CD4-positive, alpha-beta T cell treated with Interleukin-6 for 4 hours (primary cell): ENCODE data around the gene GIGYF2.
A peak's percentile ranks its signal among the peaks of the same experiment; 100 is the strongest.

Source experiments
- DNase-seq: peaks from one replicate; pipeline ENCODE4 v3.0.0-alpha.2; 2020; ENCODE audit warnings: mixed read lengths

The GIGYF2 gene

DNA sequence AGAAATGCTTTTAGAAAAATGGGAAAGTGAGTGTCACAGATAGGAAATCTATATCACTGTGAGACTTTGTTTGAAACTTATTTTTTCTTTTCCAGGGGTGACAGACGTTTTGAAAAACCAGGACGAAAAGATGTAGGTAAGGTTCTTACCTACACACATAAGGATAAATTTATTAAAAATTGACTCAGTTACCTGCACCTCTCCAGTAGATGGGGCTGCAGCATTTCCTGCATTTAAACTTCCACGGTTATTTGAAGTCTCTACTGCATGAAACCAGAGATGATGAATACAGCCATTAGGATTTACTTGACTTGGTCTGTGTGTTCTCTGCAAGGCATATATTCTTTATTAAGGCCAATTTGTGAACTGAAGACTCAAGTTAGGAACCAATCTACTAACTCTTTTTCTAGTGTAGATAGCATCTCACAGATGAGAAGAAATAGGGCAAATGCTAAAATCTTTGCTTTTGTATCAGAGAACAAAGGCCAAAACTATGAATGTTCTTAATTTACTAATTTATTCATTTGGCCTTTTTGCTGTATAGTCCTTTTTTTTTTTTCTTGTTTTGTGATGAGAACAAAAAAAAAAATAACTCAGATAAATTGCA is 64.3 kb downstream of the GIGYF2 start:
- DNase-seq = peak; percentile 41

DNA sequence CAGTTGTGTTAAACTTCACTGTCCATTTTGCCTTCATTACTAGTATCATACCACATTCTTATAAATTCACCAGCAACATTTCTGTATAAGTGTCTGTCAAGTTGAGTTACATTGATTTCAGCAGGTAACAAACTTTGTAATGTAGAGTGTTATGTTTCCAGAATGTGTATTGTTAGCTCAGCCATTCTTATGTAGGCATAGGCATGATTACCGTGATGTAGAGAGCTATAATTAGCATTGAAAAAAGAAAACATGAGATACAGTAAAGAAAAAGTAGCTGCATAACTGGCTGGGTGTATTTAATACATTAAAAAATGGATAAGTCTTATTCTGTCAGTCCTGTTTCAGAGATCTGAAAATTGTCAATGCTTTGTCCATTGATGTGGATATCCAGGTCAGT is 70.7 kb downstream of the GIGYF2 start:
- no peak for DNase-seq

DNA sequence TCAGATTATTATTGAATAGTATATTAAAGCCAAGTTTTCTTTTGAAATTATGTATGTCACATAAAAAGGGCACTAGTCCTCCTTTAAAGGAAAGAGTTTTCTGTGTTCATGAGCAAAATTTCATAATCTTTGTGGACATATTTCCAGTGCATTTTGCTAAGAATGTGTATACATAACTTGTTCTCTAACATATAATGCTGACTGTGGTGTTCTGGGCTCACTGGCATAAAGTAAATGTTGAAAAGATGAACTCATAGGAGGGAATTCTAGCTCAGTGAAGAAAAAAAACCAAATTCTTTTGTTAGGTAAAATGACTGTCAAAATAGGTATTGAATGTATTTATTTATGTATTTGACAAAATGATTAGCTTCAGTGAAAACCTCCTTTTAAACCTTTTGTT is 73.1 kb downstream of the GIGYF2 start:
- DNase-seq = no peak

DNA sequence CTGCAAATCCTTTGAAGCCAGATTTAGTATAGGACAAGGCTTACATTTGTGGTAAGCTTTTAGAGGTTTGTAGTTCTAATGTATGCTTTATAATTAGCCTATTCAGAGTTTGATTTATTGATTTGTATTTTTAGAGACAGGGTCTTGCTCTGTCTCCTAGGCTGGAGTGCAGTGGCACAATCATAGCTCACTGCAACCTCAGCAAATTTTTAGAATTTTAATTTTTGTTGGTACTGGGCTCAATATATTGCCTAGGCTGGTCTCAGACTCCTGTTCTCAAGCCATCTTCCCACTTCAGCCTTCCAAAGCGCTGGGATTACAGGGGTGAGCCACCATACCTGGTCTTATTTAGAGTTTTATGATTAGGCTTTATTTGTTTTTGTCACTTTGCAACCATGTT is 74.7 kb downstream of the GIGYF2 start:
- DNase-seq = no peak

DNA sequence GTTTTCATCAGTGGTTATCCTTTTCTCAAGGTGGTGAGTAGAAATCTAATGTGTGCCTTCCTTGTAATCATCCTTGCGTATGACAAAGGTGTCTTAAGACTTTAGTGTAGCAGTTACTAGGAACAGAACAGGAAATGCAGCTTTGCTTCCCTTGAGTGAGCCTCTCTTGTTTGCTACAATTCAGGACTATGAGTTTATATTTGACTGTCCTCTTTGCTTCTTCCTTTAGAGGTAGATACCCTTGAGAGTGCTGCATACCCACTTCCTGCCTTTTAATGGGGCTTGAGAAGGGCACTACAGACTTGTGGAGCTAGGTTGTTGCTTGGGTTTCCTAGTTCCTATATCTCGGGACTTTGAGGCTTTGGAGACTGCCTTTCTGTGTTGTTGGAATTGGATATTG is 75.4 kb downstream of the GIGYF2 start:
- DNase-seq = no peak

DNA sequence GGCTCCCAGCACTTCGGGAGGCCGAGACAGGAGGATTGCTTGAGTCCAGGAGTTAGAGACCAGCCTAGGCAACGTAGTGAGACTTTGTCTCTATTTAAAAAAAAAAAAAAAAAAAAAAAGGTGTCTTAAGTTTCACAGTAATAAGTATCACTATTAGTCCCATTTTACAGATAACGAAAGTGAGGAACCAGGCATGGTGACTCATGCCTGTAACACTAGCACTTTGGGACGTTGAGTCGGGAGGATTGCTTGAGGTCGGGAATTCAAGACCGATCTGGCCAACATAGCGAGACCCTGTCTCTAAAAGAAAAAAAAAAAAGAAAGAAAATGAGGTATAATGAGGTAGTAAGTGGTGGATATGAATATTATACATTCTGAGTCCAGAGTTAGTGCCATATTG is 76.7 kb downstream of the GIGYF2 start:
- no peak for DNase-seq

DNA sequence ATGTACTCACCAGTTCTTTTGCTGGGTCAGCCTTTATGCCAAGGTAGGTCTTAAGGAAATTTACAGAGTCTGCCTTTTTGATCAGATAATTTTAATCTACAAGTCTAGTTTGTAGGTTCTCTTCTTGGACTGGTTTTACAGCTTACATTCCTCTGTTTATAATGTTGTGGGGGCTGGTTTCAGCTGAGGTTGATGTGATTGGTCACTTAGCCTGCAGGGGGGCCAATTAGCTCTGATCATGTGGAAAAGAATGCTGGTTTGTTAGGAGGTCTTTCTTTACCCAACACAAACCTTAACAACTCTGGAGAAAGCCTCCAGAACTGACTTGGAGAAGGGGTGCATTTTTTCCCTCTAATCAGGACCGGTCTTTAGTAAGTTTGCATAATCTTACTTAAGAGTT is 79.3 kb downstream of the GIGYF2 start, which contains the start of gene KCNJ13:
TSS of gene KCNJ13 (minus strand) at position 131 of the 400 bp plus-strand sequence. CDS start 5,203 bp downstream, outside the sequence.
- DNase-seq = no peak

DNA sequence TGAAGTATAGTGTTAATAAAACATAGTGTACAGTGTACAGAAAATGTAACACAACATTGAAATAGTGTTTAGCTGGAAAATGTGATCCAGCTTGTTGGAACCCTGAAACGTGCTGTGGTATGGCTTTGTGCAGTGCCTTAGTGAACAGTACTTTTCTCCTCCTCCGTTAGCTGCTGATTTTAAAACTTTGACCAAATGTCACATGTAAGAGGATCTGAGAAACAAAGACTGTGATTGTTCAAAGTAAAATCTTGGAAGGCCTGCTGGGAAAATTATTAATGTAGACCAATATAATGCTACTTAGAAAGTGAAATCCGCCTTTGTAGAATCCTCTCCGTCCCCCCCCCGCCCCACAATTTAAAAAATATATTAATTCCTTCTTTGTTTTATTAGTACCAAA is 80.1 kb downstream of the GIGYF2 start:
- DNase-seq = no peak

DNA sequence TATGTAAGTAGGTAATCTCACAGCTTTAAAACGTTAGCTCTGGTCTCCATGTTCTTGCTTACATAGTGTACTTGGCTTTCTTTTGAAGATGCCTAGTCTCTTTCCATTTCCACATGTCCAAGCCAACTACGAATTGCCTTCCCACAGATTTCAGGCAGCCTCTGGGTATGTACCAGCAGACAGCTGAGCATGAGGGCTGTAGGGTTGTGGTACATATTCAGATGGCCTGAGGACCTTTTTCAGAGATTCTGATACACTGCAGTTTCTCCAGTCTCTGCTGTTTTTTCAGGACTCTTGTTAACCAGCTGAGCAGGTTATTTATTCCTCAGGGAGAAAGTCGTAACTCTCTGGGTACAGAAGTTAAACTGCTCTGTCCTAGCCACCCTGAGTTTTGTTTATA is 82.3 kb downstream of the GIGYF2 start:
- no peak for DNase-seq

DNA sequence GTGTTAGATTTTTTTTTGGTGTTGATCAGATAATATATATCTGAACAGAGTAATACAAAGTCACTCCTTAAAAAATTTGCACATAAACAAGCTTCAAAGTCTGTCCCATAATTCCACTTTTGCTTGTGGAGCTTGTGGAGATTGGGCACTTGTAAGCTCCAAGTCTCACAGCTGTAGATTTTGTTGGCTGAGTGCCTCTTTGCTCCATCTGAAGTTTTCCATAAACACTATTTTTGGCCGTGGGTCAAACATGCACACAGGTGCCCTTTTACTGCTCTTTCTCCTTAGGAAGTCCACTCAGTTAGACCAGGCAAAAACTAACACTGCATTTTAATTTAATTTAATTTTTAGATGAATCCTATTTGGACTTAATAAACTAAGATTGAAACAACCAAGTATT is 82.8 kb downstream of the GIGYF2 start:
- no peak for DNase-seq

DNA sequence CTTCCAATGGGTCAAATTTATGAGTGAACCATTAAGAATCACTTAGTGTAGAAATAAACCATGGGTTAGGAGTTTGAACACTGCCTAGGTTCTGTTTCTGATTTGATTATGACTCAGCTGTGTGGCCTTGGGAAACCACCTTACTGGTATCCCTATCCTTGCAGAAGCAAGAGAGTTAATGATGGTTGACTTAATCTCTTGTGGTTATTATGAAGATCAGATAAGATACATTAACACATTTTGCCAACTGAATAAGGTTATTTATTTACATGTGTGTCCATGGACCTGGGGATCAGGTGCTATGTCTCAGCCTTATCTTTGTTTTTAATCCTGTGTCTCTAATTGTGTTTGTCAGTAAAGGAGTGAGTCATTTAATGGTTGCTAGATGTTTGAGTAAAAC is 84.6 kb downstream of the GIGYF2 start:
- peak; percentile 9 for DNase-seq

DNA sequence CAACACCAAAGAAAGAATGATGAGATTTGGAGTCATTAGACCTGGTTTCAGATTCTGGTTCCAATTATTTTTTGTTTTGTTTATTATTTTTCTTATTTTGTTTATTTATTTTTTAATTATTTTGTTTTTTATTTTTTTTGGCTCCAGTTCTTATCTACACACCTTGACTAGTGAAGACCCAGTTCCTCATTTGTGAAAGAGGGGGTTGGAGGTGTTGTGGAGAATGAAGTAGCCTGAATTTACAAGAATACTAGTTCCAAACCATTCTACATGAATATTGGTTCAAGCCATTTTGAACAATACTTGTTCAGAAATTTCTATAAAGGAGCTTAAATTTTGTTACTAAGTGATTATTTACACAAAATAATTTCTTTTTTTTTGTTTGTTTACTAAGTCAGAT is 86.1 kb downstream of the GIGYF2 start:
- no peak for DNase-seq

DNA sequence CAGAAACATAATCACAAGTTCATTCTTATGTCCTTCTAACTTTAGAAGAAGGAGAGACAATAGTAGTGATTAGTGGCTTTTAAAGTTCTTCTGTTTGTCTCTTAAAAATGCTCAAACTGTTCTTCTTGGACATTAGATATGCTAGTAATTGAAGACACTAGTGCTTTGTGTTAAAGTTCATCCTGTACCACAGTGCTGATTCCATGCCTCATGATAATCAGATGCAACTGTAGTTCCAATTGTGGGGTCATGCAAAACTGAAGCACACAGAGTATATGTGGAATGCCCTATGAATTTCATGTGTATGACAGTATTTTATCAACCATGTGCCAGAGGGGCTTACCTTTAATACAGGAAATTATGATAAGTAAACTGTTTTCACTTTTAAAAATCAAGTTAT is 90.7 kb downstream of the GIGYF2 start:
- no peak for DNase-seq

DNA sequence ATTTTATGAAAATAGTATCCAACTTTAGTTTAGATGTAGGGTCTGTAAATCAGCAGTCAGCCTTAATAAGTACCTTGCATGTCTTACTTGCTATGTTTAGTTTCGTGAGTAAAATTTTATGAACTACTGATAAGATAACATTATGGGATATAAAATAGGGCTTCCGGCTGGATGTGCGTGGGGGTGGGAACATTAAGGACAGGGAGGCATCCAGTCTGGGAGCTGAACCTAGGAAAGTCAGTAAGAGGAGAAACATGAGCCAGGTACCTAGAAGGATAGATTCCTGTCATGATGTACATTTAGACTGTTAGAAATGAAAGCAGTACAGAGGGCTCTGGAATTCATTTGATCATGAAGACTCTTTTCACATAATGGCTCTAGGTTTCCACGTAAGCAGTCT is 92.0 kb downstream of the GIGYF2 start:
- DNase-seq = no peak

DNA sequence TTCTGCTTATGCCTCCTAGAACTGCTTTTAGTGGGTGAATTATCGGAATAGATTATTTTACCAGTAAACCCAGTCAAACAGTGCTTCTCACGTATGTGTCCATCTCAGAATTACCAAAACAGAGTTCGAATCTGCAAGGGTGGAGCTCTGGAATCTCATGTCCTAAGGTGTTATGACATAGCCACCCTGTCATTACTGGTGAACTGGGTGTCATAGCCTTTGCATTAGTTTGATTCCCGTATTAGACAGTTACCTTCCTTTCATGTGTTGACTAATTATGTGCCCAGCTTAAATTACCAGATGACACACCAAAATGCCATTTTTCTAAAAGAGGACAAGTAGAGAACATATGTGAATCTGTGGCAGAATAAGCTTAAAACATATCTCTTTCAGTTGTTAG is 94.4 kb downstream of the GIGYF2 start:
- DNase-seq = no peak

DNA sequence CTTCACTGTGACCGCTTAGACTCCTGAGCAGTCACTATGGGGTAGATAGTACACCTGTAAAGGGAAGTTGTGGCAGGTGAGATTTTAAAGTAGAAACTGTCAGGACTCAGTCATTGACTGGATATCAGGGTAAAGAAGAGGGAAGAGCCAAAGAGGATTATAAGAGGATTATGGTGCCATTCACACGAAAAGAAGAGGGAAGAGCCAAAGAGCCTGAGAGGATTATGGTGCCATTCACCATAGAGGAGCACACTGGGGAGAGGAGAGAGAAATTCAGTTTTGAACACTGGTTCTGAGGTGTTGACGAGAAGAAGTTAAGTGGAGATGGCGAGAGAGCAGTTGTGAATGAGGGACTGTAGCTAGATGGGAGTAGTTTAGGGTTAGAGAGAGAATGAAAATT is 96.1 kb downstream of the GIGYF2 start:
- DNase-seq = no peak

DNA sequence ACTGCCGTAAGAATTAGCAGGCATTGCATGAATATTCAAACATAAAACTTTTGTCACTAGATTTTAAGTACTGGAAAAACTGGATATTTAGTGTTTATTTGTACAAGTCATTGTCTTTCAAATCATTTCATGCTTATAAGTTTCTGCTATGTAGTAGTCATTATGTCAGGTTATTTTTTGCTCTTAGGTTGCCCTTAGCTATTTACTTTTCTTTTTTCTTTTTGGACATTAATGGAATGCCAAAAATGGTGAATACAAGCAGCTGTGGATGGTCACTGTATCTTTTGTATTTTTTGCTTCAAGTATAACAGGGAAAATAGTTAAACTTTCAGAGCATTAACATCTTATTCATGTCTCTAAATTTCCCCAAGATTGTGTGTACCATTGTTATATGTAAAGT is 97.8 kb downstream of the GIGYF2 start:
- no peak for DNase-seq

DNA sequence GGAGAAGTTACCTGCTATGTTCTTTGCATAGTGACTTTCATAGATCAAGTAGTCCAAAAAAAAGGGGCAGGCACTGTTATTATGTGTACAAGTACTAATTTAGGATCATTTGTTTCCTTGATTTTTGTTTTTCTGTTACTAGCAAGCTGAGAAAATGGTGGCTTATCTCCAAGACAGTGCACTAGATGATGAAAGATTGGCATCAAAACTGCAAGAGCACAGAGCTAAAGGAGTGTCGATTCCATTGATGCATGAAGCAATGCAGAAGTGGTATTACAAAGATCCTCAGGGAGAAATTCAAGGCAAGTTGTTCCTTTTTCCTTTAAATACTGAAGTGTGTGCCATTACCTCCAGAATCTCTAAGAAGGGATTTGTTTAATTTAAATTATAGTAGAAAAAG is 98.8 kb downstream of the GIGYF2 start:
- DNase-seq = no peak

DNA sequence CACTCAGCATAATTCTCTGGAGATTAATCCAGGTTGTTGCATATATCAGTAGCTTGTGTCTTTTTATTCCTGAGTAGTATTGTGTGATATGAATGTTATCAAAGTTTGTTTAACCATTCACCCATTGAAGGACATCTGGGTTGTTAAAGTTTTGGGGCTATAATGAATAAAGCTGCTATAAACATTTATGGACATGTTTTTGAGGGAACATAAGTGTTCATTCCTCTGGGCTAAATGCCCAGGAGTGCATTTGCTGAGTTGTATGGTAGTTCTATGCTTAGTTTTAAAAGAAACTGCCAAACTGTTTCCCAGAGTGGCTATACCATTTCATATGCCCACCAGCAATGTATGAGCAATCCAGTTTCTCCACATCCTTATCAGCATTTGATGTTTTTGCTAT is 101.1 kb downstream of the GIGYF2 start:
- DNase-seq = no peak

DNA sequence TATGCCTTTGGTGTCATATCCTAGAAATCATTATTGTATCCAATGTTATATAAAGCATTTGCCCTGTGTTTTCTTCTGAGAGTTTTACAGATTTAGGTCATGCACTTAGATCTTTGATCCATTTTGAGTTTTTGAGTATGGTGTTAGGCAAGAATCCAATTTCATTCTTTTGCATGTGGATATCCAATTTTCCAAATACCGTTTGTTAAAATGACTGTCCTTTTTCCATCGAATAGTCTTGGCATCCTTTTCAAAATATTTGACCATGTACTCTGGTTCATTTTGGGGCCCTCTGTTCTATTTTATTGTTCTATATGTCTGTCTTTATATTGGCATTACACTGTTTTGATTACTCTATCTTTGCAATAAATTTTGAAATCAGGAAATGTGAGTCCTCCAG is 103.0 kb downstream of the GIGYF2 start:
- no peak for DNase-seq

DNA sequence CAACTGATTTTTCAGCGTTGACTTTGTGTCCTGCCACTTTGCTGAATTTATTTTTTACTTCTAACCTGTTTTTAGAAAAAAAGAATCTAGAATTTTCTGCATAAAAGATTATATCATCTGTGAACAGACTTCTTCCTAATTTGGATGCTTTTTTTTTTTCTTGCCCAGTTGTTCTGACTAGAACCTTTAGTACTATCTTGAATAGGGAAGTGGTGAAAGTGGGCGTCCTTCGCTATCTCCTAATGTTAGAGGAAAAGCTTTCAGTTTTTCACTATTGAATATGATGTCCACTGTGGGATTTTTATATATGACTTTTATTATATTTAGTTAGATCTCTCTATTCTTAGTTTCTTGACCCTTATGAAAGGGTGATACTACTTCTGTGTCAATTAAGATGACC is 105.0 kb downstream of the GIGYF2 start:
- no peak for DNase-seq

DNA sequence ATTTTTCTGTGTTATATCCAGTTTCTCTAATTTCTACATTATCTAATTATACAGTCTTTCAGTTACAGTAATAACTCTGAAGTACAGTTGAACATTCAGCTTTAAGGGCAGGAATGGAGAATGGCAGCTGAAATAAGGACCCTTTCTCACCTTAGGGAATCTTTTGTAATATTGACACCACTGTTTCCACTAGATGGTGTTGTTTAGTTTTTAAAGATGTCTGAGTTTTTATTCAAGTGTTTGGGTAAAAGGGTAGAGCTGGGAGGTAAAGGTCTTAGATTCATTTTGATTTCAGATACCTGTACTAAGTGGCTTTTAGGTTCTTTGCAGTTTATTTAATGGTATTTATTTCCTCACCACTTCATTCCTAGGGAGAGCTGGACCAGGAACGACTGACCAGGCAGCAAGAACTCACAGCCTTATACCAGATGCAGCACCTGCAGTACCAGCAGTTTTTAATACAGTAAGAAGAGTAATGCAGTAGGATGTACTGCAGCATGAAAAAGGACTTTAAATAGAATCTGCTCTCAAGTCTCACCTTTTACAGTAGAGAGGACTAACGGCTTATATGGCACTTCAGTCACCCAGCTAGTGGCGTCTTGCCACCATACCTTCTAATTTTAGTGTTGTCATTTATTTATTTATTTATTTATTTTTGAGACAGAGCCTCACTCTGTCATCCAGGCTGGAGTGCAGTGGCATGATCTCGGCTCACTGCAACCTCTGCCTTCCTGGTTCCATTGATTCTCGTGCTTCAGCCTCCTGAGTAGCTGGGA is 112.4 kb downstream of the GIGYF2 start:
- DNase-seq = no peak

DNA sequence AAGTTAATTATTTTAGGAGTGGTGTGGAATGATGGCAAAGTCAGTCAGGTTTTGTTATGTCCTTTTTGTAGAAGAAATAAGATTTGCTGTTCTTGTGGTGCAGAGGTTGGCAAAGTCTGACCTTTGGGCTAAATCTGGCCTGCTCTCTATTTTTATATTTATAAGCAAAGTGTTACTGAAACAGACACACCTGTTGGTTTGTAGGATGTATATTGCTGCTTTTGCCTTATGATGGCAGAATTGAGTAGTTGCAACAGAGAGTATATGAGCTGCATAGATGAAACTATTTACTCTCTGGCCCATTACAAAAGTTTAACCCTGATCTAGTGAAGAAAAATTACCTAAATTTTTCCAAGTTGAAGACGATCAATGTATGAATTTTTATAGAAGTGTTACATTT is 113.3 kb downstream of the GIGYF2 start:
- no peak for DNase-seq

DNA sequence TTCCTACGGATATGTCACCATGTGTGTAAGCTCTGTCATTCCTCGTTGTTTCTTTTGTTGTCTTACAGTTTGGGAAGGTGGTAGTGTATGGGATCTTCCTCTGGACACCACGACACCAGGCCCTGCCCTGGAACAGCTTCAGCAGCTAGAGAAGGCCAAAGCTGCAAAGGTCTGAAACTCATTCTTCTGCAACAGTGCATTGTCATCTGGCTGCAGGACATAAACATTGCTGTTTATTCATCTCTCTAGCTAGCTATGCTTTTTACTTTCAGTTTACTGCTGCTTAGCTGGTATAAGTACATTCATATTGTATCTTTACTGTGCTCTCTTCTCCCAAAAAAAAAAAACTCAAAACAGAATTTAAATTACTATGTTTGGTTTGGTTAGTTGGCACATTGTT is 118.4 kb downstream of the GIGYF2 start:
- no peak for DNase-seq

DNA sequence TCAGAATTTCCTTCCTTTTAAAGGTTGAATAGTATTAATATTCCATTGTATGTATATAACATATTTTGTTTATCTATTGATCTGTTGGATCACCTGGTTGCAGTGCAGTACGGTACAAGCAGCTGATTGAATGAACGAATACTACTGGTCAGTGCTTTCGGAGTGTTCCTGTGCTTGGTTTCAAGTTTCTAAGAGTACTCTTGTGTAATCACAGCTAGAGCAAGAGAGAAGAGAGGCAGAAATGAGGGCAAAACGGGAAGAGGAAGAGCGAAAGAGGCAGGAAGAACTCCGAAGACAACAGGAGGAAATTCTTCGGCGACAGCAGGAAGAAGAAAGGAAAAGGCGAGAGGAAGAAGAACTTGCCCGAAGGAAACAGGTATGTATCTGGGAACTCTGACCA is 119.5 kb downstream of the GIGYF2 start:
- DNase-seq = no peak
